ENCODE results near the gene CCDC88C. TPM values are rescaled to one million over a fixed set of nuclear protein-coding genes. Genes with fewer than 3 reads are reported as not detected.

CCDC88C gene
- total and polyA plus RNA-seq, 2 experiments from 2014 or later, result 23.6 to 60.7 TPM

DNA sequence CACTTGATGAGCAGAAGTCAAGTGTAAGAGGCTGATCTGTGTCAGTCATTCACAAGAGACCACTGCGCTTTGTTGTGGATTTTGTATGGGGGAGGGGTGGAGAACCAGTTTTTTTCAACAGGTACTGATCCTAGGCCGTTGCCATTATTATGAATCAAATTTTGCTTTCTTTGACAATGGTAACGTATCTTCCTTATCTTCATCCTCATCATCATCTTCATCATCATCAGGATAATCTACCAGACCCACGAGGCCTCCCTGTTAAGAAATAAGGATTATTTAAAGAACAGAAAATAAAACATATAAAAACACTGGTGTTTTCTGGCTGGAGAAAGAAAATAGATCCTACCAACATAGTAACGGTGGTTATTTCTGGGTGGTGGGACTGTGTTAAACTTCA lies 41.0 kb upstream of the CCDC88C start (continued):
- TF ChIP-seq, protein P1, sequence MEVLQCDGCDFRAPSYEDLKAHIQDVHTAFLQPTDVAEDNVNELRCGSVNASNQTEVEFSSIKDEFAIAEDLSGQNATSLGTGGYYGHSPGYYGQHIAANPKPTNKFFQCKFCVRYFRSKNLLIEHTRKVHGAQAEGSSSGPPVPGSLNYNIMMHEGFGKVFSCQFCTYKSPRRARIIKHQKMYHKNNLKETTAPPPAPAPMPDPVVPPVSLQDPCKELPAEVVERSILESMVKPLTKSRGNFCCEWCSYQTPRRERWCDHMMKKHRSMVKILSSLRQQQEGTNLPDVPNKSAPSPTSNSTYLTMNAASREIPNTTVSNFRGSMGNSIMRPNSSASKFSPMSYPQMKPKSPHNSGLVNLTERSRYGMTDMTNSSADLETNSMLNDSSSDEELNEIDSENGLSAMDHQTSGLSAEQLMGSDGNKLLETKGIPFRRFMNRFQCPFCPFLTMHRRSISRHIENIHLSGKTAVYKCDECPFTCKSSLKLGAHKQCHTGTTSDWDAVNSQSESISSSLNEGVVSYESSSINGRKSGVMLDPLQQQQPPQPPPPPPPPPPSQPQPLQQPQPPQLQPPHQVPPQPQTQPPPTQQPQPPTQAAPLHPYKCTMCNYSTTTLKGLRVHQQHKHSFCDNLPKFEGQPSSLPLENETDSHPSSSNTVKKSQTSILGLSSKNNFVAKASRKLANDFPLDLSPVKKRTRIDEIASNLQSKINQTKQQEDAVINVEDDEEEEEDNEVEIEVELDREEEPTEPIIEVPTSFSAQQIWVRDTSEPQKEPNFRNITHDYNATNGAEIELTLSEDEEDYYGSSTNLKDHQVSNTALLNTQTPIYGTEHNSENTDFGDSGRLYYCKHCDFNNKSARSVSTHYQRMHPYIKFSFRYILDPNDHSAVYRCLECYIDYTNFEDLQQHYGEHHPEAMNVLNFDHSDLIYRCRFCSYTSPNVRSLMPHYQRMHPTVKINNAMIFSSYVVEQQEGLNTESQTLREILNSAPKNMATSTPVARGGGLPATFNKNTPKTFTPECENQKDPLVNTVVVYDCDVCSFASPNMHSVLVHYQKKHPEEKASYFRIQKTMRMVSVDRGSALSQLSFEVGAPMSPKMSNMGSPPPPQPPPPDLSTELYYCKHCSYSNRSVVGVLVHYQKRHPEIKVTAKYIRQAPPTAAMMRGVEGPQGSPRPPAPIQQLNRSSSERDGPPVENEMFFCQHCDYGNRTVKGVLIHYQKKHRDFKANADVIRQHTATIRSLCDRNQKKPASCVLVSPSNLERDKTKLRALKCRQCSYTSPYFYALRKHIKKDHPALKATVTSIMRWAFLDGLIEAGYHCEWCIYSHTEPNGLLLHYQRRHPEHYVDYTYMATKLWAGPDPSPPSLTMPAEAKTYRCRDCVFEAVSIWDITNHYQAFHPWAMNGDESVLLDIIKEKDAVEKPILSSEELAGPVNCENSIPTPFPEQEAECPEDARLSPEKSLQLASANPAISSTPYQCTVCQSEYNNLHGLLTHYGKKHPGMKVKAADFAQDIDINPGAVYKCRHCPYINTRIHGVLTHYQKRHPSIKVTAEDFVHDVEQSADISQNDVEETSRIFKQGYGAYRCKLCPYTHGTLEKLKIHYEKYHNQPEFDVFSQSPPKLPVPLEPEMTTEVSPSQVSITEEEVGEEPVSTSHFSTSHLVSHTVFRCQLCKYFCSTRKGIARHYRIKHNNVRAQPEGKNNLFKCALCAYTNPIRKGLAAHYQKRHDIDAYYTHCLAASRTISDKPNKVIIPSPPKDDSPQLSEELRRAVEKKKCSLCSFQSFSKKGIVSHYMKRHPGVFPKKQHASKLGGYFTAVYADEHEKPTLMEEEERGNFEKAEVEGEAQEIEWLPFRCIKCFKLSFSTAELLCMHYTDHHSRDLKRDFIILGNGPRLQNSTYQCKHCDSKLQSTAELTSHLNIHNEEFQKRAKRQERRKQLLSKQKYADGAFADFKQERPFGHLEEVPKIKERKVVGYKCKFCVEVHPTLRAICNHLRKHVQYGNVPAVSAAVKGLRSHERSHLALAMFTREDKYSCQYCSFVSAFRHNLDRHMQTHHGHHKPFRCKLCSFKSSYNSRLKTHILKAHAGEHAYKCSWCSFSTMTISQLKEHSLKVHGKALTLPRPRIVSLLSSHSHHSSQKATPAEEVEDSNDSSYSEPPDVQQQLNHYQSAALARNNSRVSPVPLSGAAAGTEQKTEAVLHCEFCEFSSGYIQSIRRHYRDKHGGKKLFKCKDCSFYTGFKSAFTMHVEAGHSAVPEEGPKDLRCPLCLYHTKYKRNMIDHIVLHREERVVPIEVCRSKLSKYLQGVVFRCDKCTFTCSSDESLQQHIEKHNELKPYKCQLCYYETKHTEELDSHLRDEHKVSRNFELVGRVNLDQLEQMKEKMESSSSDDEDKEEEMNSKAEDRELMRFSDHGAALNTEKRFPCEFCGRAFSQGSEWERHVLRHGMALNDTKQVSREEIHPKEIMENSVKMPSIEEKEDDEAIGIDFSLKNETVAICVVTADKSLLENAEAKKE (CRISPR knock-in tag; IDR thresholded peaks at IDR 0.05), result no peak
- TF ChIP-seq CREB1 (CRISPR knock-in tag; IDR thresholded peaks at IDR 0.05; ENCODE audit: low read depth) (no peak), NANOG (IDR thresholded peaks at IDR 0.05; ENCODE audit: borderline replicate concordance) (no peak)

DNA sequence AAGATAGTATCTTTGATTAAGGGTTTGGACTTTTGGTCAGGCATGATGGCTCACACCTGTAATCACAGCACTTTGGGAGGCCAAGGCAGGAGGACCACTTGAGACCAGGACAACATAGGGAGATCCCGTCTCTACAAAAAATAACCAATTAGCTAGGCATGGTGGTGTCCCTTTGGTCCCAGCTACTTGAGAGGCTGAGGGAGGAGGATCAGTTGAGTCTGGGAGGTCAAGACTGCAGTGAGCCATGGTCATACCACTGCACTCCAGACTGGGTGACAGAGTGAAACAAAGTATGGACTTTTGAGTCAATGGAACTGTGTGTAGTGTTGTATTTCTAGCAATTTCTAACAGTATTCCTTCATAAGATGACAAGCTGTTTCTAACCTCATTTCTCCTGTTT lies 38.7 kb upstream of the CCDC88C start:
- no peaks in the 10 kb centered on the region; the same call in 2 of the 3 replicates for H3K9me3 Mint-ChIP-seq
- DNase-seq (ENCODE audit: low spot score) (no peak), ATAC-seq (no peak)
- peaks cover 7% of the 10 kb centered on the region; the same call in 2 of the 3 replicates for H3K4me1 Mint-ChIP-seq
- H3K36me3 Mint-ChIP-seq (ENCODE audit: low read depth), result peaks cover 62% of the 10 kb centered on the region
- Histone ChIP-seq H3K9me2 (ENCODE audit: insufficient read depth) (no peaks in the 10 kb centered on the region), H4K20me1 (replicated peaks; ENCODE audit: insufficient read depth) (no peaks in the 10 kb centered on the region), H3K4me1 (ENCODE audit: insufficient read depth) (no peaks in the 10 kb centered on the region), H3K4me2 (no peak overlapping the region), H3F3A (replicated peaks; ENCODE audit: low read depth) (no peaks in the 10 kb centered on the region), H3K4me3 (no peak overlapping the region), H3K27ac (ENCODE audit: low read depth) (no peak overlapping the region), H3K79me2 (replicated peaks; ENCODE audit: insufficient read depth) (no peaks in the 10 kb centered on the region), H3K27me3 (ENCODE audit: insufficient read depth) (no peaks in the 10 kb centered on the region), H2AFZ (no peak overlapping the region), H3K36me3 (ENCODE audit: insufficient read depth) (peaks cover 31% of the 10 kb centered on the region)
- TF ChIP-seq NANOG (IDR thresholded peaks at IDR 0.05; ENCODE audit: borderline replicate concordance) (no peak), EZH2 (IDR thresholded peaks at IDR 0.05; ENCODE audit: low read depth, unreplicated experiment) (no peak), POLR2AphosphoS5 (IDR thresholded peaks at IDR 0.05; ENCODE audit: low read depth) (no peak), EZH2phosphoT487 (IDR thresholded peaks at IDR 0.05; ENCODE audit: unreplicated experiment) (no peak)
- TF ChIP-seq, protein P1 (CRISPR knock-in tag; IDR thresholded peaks at IDR 0.05), result no peak
- no peak overlapping the region for H3K4me3 Mint-ChIP-seq
- H3K27me3 Mint-ChIP-seq (ENCODE audit: insufficient read depth, low read depth, poor library complexity), result peaks cover 7% of the 10 kb centered on the region
- no peak overlapping the region for H3K27ac Mint-ChIP-seq
